ENCODE results near the gene RPS6KL1. TPM values are rescaled to one million over a fixed set of nuclear protein-coding genes. Genes with fewer than 3 reads are reported as not detected.

The RPS6KL1 gene
- total and polyA plus RNA-seq, 8 donors: 0.62 to 6.7 (median 1.2) TPM

GRCh38 chr14:74893614-74894091 is 29.4 kb downstream of the RPS6KL1 start:
- Histone ChIP-seq H3K4me3 (no peak overlapping the region), H3K9me3 (no peaks in the 10 kb centered on the region), H3K27me3 (no peaks in the 10 kb centered on the region), H3K27ac (no peak overlapping the region), H3K36me3 (peaks cover 0 to 100% of the 10 kb centered on the region in 2 donors), H3K4me1 (peaks cover 0 to 17% of the 10 kb centered on the region in 2 donors)
- no peak for TF ChIP-seq CTCF (IDR thresholded peaks at IDR 0.05)
- DNase-seq (no peak), ATAC-seq (no peak)
- intact Hi-C loops (cut with DNase I): no loop called here

GRCh38 chr14:74892745-74893144 is 30.3 kb downstream of the RPS6KL1 start:
- no peak overlapping the region for H3K27ac ChIP-seq
- intact Hi-C loops (cut with DNase I): no loop called here
- H3K9me3 ChIP-seq: no peaks in the 10 kb centered on the region
- H3K4me1 ChIP-seq: peaks cover 0 to 17% of the 10 kb centered on the region in 2 donors
- DNase-seq (no peak), ATAC-seq (no peak)
- peaks cover 0 to 92% of the 10 kb centered on the region in 2 donors for H3K36me3 ChIP-seq
- H3K27me3 ChIP-seq: no peaks in the 10 kb centered on the region
- no peak overlapping the region for H3K4me3 ChIP-seq
- no peak for TF ChIP-seq CTCF (IDR thresholded peaks at IDR 0.05)

GRCh38 chr14:74891870-74892269 is 31.2 kb downstream of the RPS6KL1 start:
- peaks cover 0 to 88% of the 10 kb centered on the region in 2 donors for H3K36me3 ChIP-seq
- DNase-seq (peak in 1 of 4 donors; percentile 65), ATAC-seq (peak; percentile 90)
- H3K27ac ChIP-seq: peak overlapping the region in 1 of 2 donors; percentile 35
- peaks cover 0 to 24% of the 10 kb centered on the region in 2 donors for H3K4me1 ChIP-seq
- TF ChIP-seq CTCF (IDR thresholded peaks at IDR 0.05): no peak
- intact Hi-C loops (cut with DNase I): no loop called here
- H3K27me3 ChIP-seq: no peaks in the 10 kb centered on the region
- no peak overlapping the region for H3K4me3 ChIP-seq
- no peaks in the 10 kb centered on the region for H3K9me3 ChIP-seq

- DNase-seq (no peak), ATAC-seq (no peak)
- no peaks in the 10 kb centered on the region for H3K27me3 ChIP-seq
- no peak overlapping the region for H3K4me3 ChIP-seq
- peaks cover 11 to 39% of the 10 kb centered on the region in 2 donors for H3K4me1 ChIP-seq
- intact Hi-C loops (cut with DNase I): no loop called here
- TF ChIP-seq CTCF (IDR thresholded peaks at IDR 0.05): no peak
- no peaks in the 10 kb centered on the region for H3K9me3 ChIP-seq
- H3K27ac ChIP-seq: no peak overlapping the region
- H3K36me3 ChIP-seq: peaks cover 0 to 88% of the 10 kb centered on the region in 2 donors
These were observed 32.8 kb downstream of the RPS6KL1 start for GRCh38 chr14:74890262-74890661.

GRCh38 chr14:74888164-74889158 is 34.6 kb downstream of the RPS6KL1 start:
- no peaks in the 10 kb centered on the region for H3K9me3 ChIP-seq
- intact Hi-C loops (cut with DNase I): no loop called here
- H3K27ac ChIP-seq: no peak overlapping the region
- no peak for TF ChIP-seq CTCF (IDR thresholded peaks at IDR 0.05)
- peaks cover 0 to 70% of the 10 kb centered on the region in 2 donors for H3K36me3 ChIP-seq
- DNase-seq: no peak
- peaks cover 27 to 56% of the 10 kb centered on the region in 2 donors for H3K4me1 ChIP-seq
- H3K4me3 ChIP-seq: no peak overlapping the region
- H3K27me3 ChIP-seq: no peaks in the 10 kb centered on the region
- ATAC-seq: no peak
